ENCODE measurements around the gene FTO. TPM values are rescaled to one million over a fixed set of nuclear protein-coding genes. Genes with fewer than 3 reads are reported as not detected.
A peak's percentile ranks its signal among the peaks of the same experiment; 100 is the strongest.

FTO gene
- total RNA-seq, 2 donors from 2014 or later: 38.6 to 40.8 TPM

DNA sequence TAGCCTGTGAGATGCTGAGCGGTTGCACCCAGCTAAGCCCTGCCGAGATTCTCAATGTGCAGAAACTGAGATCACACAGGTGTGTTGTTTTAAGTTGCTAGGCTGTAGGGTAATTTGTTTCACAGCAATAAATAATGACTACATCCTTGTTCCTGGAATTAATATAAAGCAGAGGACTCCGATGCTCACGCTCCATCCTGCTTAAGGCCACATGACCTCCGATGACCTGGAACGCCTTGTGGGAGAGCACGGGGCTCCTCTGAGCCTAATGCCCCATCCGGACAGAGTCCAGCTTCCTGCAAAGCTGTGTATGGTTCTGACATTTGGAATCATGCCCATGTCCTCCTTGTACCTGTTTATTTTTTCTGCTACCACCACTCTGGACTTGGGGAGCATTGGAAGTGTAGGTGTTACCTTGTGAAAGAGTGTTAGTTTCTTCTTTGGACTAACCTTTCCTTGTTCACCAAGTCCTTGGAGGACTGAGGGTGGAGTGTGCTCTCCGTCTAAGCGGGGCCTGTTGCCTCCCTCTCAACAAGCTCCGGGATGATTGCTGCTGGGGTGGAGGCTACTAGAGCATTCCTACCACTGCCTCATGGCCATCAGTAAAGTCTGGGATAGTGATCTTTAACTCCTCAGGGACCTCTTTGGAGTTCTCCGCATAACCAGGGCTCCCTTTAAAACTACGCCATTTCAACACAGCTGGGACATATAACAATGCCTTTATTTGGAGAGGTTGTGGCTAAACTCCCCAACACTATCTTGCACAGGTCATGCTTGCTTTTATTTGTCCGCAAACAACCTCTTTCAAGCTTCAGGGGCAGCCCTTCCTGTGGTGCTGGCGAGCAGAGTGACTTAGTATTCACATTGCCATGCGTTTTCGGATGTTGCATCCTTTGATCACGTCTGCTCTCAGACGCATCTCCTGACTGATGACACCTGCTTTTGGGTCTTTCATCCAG, 457.3 kb downstream of the FTO start:
- intact Hi-C loops (cut with DNase I, micrococcal nuclease): no loop called here
- DNase-seq: no peak
- no peak for ATAC-seq

GRCh38 chr16:54163197-54163843, 459.4 kb downstream of the FTO start:
- intact Hi-C loops (cut with DNase I, micrococcal nuclease): no loop called here

GRCh38 chr16:54164789-54165173, 460.8 kb downstream of the FTO start:
- DNase-seq (no peak), ATAC-seq (no peak)
- intact Hi-C loops (cut with DNase I, micrococcal nuclease): no loop called here

More at GRCh38 chr16:54163197-54163843, 459.4 kb downstream of the FTO start:
- DNase-seq (no peak), ATAC-seq (no peak)

DNA sequence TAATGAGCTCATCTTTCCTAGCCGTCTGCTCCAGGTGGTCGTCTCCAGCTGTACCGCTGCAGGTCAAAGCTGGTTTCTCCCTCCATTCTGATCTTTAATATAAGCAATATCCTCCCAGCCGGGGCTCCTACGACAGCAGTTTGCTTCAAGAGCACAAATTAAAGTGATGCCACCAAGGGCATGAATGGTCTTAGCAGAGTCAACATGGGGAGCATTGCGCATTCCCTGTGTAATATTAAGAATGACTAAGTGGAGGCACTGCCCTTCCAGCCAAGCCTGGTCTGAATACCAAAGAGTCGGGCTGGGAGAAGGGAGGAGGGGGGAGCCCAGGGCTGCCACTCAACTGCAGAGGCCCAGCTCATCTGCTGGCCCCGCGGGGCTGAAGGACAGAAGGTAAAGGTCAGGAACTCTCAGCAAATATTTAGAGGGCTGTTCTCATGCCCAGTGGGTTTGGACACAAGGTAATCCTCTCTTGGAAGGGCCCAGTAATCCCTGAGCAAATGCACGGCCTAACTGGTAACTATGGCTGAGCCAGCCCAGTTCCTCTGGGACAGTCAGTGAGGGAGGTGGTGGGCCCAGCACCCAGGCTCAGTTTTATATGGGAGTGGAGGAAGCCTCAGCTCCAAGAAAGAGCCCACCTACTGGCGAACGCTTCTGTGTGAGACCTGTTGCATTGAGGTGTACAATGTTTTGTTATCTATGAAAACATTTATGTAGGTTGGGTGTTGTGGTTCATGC, 461.4 kb downstream of the FTO start:
- no peak for DNase-seq
- ATAC-seq: no peak
- intact Hi-C loops (cut with DNase I, micrococcal nuclease): no loop called here

DNA sequence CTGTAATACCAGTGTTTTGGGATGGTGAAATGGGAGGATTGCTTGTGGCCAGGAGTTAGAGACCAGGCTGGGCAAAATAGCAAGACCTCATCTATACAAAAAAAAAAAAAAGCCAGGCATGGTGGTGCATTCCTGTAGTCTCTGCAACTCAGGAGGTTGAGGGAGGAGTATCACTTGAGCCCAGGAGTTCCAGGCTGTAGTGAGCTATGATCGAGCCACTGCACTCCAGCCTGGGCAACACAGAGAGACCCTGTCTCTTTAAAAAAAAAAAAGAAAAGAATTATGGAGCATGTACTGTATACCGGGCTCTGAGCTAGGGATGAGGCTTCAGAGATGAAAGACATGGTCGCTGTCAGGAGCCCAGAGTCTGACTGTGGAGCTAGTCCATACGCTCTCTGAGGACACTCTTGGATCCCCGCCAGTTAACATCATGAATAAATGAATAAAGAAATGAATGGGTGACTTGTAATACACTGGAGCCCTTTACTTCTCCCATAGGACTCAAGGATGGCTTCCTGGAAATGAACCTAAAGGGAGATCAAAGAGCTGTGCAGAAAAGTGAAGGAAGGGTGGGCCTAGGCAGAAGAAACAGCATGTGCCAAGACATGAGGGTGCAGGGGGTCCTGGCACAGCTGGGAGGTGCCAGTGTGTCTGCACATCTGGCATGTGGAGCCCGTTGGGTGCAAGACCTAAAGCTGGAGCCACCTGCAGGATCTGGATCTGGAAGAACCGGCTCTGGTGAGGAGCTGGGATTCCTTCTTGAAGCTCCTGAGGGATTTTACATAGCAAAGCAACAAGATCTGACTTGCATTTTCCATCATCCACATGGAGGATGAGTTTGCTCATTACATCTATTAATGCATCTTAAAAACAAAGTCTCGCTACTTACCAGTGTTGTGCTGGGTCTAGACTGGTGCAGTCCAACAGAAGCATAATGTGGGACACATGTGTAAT, 462.2 kb downstream of the FTO start:
- intact Hi-C loops (cut with DNase I, micrococcal nuclease): no loop called here
- DNase-seq: no peak
- no peak for ATAC-seq

DNA sequence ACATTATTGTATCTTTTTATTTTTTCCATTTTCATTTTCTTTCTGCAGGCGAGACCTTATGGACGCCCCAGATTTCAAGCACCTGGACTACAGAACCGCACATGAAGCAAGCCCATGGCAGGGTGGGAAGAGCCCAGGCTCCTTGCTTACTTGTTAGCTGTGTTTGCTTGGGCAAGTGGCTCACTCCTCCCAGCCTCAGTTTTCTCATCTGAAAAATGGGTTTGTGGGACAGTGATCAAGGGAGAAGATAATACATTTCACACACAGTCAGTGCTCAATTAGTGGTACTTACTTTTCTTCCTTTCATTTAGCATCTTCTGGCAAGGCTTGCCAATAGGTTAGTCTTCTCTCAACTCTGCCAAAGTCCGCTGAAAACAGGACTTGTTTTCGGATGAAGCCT, 465.2 kb downstream of the FTO start:
- intact Hi-C loops (cut with DNase I, micrococcal nuclease): no loop called here
- no peak for DNase-seq
- ATAC-seq: no peak

- intact Hi-C loops (cut with DNase I, micrococcal nuclease): no loop called here
- no peak for DNase-seq
- ATAC-seq: peak; percentile 28
Measured at GRCh38 chr16:54171626-54172537, 467.9 kb downstream of the FTO start.

GRCh38 chr16:54173490-54173889, 469.5 kb downstream of the FTO start:
- intact Hi-C loops (cut with DNase I, micrococcal nuclease): no loop called here
- no peak for DNase-seq
- no peak for ATAC-seq

GRCh38 chr16:54174201-54174600, 470.2 kb downstream of the FTO start:
- ATAC-seq (no peak), DNase-seq (no peak)
- intact Hi-C loops (cut with DNase I, micrococcal nuclease): no loop called here

DNA sequence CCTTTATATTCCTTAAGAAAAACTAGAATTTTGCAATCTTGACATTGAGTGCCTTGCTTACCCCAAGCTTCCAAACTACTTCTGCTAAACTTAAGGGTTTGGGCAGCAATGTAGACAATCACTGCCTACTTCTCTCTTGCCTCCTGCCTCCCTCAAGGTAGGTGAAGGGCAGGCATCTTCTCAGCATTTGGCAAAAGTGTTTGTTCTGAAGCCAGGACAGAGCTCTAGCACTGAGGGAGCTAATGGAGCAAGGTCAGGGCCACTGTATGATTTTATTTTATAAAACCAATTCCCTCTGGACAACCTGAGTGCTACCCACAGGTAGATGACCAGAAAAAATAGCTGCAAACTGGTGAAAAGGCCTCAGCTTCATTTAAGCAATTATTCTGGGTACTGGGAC, 470.8 kb downstream of the FTO start:
- intact Hi-C loops (cut with DNase I, micrococcal nuclease): no loop called here
- DNase-seq: no peak
- no peak for ATAC-seq

GRCh38 chr16:54175169-54175551, 471.2 kb downstream of the FTO start:
- intact Hi-C loops (cut with DNase I, micrococcal nuclease): no loop called here
- DNase-seq (no peak), ATAC-seq (no peak)

DNA sequence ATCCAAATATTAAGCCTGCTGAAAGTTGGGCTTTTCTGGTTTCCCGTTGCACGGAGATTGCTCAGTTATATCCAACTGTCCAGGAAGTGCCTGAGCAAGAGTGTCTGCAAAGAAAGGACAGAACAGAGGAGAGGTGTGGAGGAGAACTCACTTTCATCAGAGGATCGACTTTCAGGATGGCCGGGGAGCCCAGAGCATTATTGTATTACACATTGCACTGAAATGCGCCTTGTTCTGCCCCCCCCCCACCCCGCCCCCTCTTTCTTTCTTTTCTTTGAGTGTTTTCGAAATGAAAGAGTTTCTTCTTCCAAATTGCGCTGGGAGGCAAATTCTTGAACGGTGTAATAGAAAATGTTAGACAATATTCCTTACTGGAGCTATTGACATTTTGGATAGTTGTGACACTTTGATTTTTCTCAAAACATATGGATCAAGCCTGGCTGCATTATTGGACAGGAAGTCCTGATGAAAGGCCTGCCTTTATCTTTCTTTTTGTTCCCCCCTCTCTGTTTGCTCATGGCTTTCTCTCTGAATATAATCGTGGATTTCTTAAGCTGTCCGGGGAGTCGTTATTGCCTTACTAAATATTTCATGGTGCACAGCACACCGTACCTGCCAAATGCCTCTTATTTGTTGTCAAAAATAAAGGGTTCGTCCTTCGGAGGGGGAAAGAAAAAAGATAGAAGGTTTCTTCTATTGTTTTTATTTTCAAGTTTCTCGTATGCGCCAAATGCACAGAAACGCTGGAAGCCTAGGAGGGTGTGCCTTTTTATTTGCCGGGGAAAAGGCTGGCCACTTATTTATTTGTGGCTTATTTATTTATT, 471.8 kb downstream of the FTO start:
- no peak for ATAC-seq
- no peak for DNase-seq
- intact Hi-C loops (cut with DNase I, micrococcal nuclease): no loop called here

- ATAC-seq (peak; percentile 30), DNase-seq (no peak)
- intact Hi-C loops (cut with DNase I, micrococcal nuclease): no loop called here
Measured at GRCh38 chr16:54176376-54176901, 472.5 kb downstream of the FTO start.

DNA sequence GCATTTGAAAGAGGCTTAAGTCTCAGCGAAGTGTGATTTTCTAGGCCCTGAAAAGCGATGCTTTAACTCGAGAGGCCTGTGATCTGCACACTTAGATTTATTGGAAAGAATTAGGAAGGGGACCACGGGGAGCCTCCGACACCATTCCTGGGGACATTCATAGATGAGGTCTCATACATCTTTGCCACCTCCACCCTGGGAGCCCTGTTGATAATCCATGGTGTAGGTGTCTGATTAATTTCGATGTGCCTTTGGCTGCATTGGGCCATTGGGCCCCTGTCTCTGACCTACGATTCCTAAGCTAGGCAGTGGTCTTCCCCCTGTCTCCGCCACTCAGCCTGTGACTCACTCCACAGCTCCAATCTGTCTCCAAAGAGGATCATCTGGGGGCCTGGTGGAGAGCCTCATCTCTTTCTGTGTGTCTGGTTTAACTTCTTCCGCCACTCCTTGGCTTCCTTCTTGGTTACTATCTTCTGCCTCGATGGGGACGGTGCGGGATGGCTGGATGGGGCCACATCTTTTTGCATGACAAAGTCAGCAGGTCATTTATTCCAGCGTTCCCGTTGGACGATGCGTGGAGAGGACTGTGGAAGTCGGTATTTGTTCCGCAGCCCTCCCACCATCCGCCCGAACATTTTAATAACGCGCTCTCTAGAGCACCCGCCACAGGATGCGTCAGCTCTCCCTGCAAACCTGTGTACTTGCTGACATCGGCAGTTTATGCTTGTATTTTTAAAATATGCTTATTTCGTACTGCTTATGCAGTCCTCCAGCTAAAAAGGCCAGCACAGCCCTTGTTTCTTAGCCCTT, 473.3 kb downstream of the FTO start:
- intact Hi-C loops (cut with DNase I, micrococcal nuclease): no loop called here
- ATAC-seq (no peak), DNase-seq (no peak)

DNA sequence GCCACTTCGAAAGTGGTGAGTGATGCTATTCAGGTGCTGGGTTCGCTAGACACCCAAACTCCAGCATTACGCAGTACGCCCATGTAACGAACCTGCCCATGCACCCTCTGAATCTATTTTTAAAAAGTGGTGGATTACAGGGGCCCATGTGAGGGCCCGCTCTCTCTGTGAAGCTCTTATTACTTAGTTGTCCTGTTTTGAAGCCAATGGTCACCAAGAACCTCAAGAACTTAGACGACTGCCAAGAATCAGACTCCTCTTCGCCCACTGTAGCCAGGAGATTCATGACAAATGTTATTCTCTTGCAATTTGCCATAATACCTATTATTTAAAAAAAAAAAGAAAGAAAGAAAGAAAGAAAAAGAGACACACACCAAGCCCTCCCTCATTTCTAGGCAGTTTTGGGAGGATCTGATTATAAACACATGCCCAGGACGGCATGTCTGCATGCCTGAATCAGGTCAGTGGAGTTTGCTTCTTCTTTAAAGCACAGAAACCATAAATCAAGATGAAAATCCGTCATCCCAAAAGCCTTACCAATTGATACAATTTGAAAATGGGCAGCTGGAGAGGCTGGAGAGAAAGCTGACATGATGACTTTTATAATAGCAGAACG, 474.0 kb downstream of the FTO start:
- ATAC-seq: no peak
- intact Hi-C loops (cut with DNase I, micrococcal nuclease): no loop called here

More for the DNA sequence above, 474.0 kb downstream of the FTO start:
- DNase-seq: no peak

All from left colon (tissue), 2 donors.